Activated CD4-positive, alpha-beta T cell treated with anti-CD3 and anti-CD28 coated beads for 48 hours (primary cell): Measurements from ENCODE around the gene EFNA5.
"Not testable (repeated sequence)": the region's sequence is repeated elsewhere in the genome, so short reads cannot be mapped to it uniquely, and the experiment has no call there.

Experiments used
- DNase-seq: peaks from one replicate; pipeline ENCODE4 v3.0.0-alpha.2; 2020

The EFNA5 gene

GRCh38 chr5:107514305-107514704 is 156.4 kb downstream of the EFNA5 start:
- DNase-seq, result no peak

DNA sequence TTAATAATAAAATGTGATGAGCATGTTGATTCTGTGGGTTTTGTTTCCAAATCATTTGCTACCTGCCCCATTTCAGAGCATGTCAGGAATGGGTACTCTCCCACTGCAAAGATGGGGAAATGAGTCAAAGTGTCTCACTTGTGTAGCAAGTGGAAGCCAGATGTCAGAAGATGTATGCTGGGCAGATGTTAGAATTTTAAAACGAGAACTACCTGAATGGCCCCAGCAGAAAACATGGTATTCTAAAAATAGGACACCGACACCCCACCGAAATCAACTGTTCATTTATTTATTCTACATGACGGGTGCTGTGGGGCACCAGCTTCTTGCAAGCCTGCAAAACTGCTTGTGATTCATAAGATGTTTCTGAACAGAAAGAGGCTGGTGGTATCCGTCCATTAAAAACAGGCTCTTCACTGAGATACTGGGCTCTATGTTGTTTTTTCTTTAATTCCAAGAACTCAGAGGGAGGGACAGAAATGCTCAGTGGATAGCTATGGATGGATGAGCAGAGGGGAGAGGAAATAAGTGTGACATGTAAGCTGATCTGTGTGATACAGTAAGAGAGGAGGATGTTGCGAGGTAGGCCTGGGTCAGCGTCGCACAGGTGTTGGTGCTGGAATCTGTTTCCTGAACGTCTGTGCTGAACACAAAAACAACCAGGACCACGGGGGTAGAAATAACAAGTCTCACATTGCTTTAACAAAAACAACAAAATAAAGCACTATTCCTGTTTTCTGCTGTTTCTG is 157.2 kb downstream of the EFNA5 start:
- no peak for DNase-seq

DNA sequence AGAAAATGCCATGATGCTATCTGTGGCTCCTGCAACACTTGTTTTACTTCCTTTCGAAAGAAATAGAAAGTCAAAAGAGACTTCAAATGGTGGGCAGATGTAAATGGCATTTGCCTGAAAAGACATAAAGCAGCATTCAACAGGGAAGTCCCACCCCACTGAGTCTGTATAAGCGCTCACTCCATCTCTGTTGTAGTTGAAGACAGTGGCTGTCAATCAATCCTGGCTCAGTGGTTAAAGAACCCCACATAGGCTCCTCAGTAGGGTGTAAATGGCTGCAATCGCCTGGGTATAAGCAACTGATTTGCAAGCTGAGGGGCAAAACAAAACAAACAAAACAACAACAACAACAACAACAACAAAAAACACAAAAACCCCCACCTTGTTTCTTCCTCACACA is 158.7 kb downstream of the EFNA5 start:
- DNase-seq, result no peak

GRCh38 chr5:107510125-107510524 is 160.6 kb downstream of the EFNA5 start:
- DNase-seq, result no peak

DNA sequence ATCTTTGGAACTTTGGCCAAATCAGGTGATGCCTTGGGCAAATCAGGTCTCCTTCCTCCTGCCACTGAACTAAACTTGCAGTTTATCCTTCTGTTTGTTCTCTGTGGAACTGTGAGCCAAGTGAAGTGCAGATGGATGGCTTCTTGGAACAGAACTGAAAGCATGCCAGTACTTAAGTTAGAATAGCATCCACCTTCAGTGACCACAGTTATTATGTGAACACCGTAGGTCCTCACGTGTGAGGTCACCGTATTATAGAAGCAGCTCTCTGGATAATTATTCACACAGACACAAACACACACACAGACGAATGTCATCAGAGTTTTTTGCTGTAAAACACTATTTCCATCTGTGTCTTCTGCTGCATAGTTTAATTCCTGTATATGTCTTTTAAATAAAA is 162.6 kb downstream of the EFNA5 start:
- DNase-seq, result no peak

GRCh38 chr5:107505763-107506534 is 164.8 kb downstream of the EFNA5 start:
- DNase-seq, result no peak

DNA sequence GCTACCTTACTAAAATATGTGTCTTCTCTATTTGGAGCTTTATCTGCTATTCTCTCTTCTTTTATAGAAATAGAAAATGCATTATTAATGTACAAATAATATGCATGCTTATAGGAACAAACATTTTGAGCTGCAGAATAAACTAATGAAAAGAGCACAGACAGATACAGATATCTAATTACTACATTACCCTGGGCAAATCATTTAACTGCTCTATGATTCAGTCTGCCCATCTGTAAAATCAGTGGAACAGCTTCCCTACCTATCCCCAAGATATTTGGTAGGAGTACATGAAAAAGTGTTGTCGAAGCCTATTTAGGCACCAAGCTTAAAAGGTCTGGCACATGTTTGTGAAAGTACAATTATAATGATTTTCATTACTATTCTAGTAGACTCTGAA is 166.3 kb downstream of the EFNA5 start:
- DNase-seq, result no peak

GRCh38 chr5:107502676-107503060 is 168.1 kb downstream of the EFNA5 start:
- no peak for DNase-seq

GRCh38 chr5:107501965-107502675 is 168.6 kb downstream of the EFNA5 start:
- DNase-seq, result no peak

DNA sequence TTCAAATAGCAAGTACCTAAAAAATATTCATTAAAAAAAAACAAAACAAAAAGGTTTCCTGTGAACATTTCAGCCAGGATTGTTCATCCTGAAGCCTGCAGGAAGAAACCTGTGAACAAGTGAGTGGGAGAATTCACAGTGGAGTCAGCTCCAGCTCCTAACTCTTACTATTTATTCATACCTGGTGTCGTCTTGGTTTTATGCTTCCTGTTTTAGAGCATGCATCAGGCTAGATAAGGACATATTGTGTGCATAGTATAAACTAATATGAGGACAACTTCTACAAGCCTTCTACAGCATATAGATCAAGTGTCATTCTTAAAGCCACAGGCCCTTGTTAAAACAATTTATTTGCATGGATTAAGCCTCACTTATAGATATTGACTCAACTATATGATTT is 169.9 kb downstream of the EFNA5 start:
- no peak for DNase-seq

DNA sequence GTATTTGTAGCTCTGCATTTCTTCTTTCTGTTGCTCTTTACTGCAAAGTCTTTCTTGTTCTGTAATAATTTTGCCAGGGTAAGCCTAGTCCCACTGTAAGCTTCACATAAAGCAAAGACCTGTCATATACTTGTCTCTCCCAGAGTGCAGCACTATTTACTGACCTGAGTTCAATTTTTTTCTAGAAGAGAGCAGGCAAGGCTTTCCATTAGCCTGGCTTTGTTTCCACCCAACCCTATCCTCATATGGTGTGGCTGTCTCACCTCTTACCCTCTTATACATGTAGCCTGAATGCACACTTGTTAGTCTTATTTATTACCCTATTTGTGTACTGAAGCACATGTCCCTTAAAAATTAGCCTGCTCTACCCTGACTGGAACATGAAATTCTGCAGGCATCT is 170.4 kb downstream of the EFNA5 start:
- DNase-seq, result no peak

- no peak for DNase-seq
These were observed 171.0 kb downstream of the EFNA5 start for GRCh38 chr5:107499776-107500175.

GRCh38 chr5:107499237-107499636 is 171.5 kb downstream of the EFNA5 start:
- no peak for DNase-seq

GRCh38 chr5:107496466-107496865 is 174.3 kb downstream of the EFNA5 start:
- DNase-seq, result no peak

- DNase-seq, result not testable (repeated sequence)
These were observed 176.6 kb downstream of the EFNA5 start for GRCh38 chr5:107494129-107494528.

- no peak for DNase-seq
These were observed 183.6 kb downstream of the EFNA5 start for GRCh38 chr5:107487056-107487542.

GRCh38 chr5:107486489-107486888 is 184.2 kb downstream of the EFNA5 start:
- DNase-seq, result peak; percentile 72

DNA sequence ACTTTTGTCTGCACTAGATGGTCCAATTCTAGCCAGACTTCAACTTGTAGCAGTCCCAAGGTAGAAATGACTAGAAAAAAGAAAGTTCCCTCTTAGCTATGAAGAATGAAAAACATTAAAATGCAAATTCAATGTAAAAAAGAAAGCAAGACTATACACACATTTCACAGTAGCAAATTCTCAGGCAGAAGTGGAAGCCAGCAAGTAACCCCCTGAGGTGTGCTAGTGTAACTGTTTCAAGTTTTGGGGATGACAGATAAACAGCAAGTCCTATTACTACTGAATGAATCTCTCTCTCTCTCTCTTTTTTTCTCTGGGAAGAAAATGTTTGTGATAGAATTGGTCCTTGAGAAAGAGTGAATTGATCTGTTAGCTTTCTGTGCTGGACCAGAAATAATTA is 185.6 kb downstream of the EFNA5 start:
- DNase-seq, result no peak

DNA sequence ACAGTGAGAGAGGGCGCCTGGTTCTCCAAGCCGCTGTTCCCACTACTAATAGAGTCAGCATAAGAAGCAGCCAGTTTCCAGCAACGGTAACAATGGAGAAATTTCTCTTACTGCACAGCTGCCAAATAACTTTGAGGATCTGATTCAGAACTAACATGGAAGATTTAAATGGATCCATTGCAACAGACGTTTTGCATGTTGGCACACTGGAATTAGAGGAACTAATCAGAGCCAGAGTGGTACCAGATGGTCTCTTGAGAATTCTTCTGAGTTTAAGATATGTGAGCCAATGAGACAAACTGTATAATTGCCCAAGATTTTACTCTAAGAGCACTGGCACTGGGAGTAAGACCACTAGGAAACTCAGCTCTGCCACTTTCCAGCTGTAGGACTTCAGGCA is 186.5 kb downstream of the EFNA5 start:
- DNase-seq, result no peak

- no peak for DNase-seq
These were observed 187.3 kb downstream of the EFNA5 start for GRCh38 chr5:107483231-107484024.

- DNase-seq, result no peak
These were observed 192.6 kb downstream of the EFNA5 start for GRCh38 chr5:107478068-107478641.

DNA sequence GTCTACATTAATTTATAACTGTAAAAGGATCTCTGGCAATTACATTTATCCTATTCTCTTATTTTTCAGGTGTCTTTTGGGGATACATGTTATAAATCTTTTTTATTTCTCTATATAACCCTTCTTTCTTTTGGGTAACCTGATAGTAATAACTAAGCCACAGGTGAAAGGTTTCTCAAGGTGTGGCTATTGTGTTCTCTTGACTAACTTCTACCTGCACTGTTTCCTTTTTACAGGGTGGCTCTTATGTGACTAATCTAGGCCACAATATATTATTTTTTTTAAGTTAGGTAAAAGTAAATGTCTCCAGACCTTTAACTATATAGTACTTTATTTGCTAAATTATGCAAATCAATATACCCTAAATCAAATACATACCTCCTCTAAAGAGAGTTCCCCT is 193.2 kb downstream of the EFNA5 start:
- no peak for DNase-seq
